Measurements from ENCODE around the gene MICAL3.

The MICAL3 gene

GRCh38 chr22:17784776-17785175, 239.6 kb downstream of the MICAL3 start:
- DNase-seq = no peak

DNA sequence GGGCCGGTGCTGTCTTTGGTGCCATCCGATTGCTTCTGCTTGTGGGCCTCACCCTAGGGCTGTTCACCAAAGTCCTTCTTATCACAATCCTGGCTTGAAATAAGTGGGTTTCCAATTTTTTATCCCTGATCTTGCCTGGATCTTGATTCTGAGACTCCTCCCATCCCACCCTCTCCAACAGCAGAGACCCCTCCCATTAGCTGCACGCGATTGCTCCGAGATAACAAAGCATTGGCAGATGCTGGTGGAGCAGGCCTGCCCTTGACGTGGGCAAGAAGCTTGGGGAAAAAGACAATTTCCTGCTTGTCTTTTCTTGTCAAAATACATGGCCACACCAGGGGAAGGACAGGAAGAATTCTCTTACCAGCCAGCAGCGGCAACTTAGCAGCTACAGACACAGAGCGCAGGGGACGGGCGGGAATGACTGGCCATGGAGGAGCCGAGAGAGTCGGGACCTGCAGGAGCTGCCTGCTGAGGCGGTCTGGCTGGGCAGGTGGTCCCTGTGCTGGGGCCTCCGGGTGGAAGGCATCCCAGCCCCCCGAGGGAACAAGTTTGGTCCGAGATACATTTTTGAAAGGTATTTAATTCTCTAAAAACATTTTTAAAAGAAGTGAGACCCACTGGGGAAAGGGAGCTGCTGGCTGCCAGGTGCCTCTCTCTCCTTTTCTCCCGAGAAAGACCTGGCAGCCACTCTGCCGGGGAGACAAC, 240.4 kb downstream of the MICAL3 start:
- no peak for DNase-seq

DNA sequence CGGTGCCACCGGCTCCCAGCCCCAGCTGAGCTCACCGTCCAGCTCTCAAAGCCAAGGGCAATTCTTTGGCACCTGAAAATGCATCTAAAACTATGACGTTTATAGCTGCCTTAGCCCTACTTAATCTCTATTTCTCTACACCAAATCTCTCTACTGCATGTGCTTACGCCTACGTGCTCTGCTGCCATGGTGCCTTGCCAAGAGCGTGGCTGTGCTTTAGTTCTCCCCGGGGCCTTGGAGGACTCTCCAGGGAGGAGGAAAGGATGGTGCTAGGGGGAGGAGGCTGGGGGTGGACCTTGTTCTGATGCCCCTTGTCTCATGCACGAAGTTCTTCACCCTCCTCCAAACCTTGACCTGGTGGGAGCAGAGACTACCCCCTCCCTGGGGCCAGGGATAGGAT, 241.0 kb downstream of the MICAL3 start:
- DNase-seq = no peak

DNA sequence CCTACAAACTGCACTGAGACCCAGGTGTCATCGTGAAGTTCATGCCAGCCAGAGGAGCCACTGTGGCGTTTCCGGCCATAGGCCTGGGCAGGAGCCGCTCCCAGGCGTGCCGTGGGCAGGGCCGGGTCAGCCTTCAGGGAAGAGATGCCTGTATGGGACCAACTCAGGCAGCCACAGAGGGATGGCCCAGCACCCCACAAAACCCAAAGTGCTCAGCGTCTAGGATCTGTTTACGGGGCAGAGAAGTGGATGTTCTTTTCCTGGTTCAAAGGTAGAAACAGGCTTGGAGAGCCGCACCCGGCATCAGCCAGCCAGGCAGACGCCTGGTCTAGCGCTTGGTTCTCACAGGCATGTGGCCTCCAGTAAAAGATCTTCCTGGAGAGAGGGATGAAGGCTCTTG, 241.7 kb downstream of the MICAL3 start:
- DNase-seq = no peak

GRCh38 chr22:17782158-17782557, 242.2 kb downstream of the MICAL3 start:
- no peak for DNase-seq

DNA sequence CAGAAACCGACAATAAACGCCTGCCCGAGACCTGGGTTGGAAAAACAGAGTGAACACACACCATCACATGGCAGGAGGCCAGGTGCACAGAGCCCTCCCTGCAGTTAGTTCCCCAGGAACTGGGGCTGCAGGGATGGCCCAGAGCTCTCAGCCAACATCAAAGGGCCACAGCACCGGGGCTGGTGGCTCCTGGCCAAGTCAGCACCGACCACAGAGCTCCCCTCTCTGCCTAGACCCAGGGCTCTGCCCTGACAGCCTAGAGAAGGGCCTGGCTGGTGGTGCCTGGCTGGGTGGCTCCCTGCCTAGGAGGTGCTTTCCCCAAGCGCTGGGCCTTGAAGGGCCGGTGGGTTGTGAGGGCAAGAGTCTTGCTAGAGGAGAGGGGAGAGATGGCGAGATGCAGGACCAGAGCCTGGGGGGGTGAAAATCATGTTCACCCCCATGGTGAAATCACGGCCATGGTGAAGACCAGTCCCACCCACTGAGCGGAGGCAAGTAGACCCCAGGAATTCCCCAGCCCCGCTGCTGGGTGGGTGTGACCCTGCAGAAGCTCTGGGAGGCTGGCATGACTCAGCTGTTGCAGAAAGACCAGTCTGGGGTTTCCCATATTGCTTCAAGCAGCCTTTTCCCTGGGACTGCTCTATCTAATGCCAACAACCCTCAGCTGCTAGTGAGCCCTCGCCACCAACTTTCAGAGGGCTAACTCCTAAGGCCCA, 242.9 kb downstream of the MICAL3 start:
- DNase-seq = peak; percentile 85

DNA sequence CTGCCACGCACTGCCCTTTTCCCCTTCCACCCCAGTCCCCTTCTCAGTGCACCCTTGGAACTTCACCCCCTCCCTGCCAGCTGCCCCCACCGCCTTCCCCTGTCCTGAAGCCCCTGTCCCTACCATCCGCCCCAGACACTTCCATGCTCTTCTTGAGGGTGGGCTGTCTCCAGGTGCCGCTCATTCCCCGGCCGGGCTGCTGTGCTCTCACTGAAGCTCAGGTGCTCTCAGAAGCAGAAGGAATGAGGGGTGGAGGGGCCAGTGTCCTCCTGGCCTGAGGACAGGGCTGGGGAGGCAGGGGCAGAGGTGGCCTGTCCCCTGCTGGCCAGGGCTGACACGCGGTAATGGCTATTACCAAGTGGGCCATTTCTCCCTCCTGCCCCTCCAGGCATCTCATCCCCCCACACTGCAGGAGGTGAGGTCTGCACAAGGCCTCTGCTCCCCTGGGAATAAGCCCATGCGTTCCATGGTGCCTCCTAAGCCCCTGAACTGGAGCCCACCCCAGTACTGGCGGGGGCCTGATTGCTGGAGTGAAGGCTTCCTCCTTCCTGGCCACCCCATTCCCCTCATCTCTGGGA, 243.5 kb downstream of the MICAL3 start:
- DNase-seq = no peak

DNA sequence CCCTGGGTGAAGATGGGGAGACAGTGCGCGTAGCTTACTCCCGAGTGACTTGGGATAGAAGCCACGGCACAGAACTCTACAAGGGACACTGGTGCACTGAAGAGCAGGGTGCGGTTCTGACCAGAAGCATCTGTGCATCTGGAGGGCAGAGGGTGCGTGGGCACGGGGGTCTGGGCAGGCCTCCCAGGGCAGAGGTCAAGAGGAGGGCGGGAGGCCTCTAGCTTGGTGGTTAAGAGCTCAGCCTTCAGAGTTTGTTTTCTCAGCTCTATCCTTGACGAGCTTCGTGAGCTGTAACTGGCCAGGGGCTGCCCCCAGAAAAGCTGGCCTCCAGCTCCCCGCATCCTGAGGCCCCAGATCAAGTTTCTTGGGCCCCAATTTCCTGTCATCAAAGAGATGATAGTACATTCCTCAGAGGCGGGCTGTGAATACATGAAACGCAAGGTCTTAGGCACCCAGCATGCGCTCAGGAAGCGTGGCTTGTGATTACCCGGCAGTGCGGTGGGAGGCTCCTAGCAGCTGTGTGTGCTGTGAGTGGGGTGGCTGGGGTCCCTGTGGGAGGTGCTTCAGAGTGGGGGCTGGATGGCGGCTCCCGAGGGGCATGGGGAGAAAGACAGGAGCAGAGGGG, 244.1 kb downstream of the MICAL3 start:
- DNase-seq = no peak

DNA sequence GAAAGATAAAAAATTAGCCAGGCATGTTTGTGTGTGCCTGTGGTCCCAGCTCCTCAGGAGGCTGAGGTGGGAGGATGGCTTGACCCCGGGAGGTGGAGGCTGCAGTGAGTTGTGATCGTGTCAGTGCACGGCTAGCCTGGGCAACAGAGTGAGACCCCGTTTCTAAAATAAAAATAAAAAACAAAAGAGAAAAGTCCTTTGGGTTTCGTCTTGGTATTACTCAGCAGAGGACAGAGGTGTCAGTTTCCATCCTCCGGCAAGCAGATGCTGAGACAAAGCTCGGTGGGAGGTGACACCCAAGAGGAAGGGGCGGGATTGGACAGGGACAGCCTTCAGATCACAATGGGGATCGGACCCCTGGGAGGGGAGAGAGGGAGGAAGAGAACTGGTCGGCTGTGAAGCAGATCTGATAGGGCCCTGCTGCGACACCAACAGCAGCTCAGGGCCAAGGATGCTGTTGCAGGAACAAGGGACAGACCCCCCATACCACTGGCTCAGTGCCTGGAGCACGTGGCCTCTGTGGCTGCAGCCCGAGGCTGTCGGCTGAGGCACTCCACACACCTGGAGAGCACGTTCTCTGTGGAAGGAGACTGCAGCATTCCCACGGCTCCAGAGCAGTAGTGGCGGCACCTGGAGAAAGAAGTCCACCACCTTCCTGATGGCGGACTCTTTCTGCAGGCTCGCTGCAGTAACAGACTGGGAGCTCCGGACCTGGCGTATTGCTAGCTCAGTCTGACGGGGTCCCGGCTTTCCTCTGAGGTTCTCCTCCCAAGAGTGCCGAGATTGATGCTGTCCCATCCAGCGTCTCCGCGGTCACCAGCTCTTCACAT, 244.9 kb downstream of the MICAL3 start:
- DNase-seq = peak; percentile 60

GRCh38 chr22:17778412-17778976, 245.9 kb downstream of the MICAL3 start:
- no peak for DNase-seq

- no peak for DNase-seq
These were observed 246.7 kb downstream of the MICAL3 start for GRCh38 chr22:17777717-17778044.

DNA sequence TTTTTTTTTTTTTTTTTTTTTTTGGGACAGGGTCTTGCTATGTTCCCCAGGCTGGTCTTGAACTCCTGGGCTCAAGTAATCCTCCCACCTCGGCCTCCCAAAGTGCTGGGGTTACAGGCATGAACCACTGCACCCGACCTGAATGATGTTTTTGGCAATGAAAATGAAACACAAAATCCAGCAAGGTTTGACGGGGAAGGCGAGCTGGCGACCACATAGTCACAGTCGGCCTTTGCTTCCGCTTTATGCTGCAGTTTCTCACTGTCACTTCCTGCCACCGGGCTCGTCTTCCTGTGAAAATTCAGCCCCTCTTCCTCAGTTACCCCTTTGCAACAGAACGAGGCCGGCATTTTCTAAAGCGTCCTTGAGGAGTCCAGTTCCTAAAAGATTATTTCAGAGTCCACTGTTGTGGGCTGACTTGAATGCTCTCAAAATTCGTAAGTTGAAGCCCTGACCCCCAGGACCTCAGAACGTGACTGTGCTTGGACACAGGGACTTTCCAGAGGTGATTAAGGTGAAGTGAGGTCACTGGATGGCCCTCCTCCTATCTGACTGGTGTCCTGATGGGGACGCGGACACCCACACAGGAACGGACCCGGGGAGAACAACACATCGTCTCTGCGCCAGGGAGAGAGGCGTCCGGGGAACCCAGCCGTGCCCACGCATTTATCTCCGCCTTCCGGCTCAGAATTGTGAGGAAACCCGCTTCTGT, 247.2 kb downstream of the MICAL3 start:
- no peak for DNase-seq

GRCh38 chr22:17775781-17776465, 248.4 kb downstream of the MICAL3 start:
- no peak for DNase-seq

- peak; percentile 24 for DNase-seq
These were observed 249.3 kb downstream of the MICAL3 start for GRCh38 chr22:17774926-17775685.

DNA sequence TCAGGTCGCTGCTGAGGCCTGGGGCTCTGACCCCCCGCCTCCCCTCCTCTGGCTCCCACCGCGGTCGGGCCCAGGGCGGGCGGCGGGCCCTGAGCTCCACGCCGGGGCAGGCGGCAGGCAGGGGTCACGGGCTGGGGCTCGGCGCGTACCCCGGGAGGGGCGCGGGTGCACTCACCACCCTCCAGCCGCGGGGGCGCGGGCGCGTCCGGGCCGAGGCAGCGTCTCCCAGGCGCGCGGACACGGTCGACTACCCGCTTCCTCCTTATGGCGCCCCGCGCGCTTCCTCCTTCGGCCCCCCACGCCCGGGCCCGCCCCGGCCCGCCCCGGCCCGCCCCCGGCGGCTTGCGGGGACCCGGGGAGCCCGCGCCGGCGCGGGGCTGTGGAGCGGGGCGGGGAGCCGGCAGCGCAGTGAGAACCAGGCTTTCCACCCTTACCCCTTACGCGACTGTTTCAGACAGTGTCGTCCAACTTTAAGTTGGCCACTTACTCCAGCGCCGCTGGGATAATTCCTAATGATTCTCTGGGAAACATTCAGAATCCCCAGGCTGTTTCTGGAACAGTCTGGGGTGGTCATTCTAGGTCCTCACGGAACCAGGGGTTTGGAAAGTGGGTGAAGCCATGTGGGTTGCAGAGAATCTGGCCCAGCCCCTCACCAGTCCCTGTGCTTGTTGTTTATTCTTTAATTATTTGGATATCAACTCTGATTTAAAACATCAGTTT, 250.0 kb downstream of the MICAL3 start, which contains the start of gene BID:
BID (minus strand) TSS at position 264 of the 720 bp plus-strand sequence. CDS start 24,353 bp downstream, outside the sequence.
- peak; percentile 78 for DNase-seq

DNA sequence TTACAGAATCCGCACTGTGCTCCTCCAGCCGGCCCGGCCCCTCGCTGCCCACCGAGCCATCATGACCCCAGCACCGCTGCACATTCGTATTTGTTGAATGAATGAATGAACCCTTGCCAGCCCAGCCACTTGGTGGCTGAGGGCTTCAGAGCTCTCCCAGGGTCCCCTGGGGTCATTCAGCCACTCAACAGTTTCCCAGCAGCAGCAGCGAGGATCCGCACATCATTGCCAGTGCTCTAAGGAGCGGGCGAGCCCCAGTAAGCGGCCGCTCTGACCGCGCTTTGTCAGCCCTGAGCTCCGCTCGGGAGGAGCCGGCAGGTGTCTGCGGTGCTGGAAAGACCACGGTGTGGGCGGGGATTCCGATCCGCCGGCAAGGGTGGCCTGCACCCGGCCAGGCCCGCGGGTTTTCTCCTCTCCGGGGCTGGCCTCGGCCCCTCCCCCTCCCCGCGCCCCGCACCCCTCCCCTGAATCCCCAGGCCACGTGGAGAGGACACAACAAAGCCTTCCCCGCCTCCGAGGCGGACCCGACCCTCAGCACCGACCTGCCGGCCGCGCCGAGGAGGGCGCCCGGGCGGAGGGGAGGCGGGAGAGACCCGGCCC, 250.7 kb downstream of the MICAL3 start:
- peak; percentile 80 for DNase-seq

DNA sequence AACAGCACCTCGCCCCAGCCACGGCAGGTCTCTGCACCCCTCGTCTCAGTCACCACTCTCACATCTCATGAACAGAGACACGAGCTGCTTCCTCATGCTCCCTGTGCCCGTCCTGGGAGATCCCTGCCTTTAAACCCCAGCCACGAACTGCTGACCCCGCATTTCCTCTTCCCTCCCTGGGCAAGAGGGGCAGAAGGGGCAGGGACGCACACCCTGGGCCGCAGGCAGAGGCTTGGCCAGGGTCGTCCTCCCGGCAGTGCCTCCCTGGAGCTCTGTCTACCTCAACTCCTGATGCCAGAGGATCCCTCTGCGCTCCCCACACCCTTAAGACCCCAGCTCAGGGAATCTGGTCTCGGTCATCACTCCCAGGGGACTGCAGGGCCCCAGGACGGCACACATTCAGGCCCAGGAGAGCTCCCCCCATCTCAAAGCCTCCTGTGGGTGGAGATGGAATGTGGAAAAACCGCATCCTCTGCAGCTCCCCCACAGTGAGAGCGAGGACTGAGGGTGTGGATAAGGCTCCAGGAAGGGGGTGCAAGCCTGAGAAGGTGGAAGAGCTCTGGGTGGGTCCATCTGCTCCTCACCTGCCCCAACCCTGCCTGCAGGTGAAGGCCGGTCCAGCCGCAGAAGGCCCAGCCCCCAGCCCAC, 251.3 kb downstream of the MICAL3 start:
- no peak for DNase-seq

DNA sequence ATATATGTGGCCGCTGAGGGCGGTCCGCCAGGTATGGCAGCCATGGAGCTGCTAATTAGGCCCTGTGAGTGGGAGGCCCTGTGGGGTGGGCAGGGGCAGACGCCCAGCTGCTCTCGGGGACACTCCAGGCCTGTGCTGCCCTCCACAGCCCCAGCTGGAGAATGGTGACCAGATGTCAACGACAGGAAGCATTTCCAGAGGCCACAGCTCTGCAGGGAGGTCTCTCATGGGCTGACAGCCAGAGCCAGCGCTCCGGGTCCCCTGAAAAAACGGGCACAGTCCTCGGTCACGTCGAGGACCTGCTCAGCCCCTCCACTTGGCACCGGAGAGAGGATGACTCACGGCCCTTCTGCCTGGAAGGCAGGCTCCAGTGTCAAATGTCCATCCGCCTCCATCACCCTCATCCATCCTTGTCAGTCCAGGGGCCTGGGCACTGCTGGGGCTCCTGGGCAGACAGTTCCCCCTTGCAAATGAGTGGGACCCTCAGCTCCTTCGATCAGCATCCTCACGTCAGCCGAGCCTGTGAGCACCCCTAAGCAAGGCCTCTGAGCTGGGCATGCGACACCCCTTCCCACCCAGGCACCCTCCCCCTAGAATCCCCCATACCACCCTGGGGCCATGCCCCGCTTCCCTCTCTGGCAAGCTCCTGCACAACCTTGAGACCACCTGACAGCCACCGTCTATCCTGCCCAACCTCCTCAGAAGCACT, 252.0 kb downstream of the MICAL3 start:
- no peak for DNase-seq
